Caco-2 (cell line): ENCODE measurements around the gene IP6K2. TPM values are rescaled to one million over a fixed set of nuclear protein-coding genes. Genes with fewer than 3 reads are reported as not detected.
A peak's percentile ranks its signal among the peaks of the same experiment; 100 is the strongest.

Experiments
- BruUV-seq: library from RNA; stranded (reverse); fragments of 400-500 nt; replicated peaks from 2 replicates; lab custom pipeline; 2021; lab: Mats Ljungman, UMichigan
- CTCF ChIA-PET: fragments of 300-600 bp; sonication (Branson Sonifier 250); formaldehyde crosslinking; loops from one replicate; lab custom pipeline; 2022; ENCODE audit warnings: antibody characterized with exemption; lab: Charles Lee
- POLR2A ChIA-PET: fragments of 300-600 bp; sonication (Branson Sonifier 250); formaldehyde crosslinking; loops from one replicate; lab custom pipeline; 2022; ENCODE audit warnings: antibody characterized with exemption; lab: Charles Lee
- DNase-seq, 2 experiments: peaks; one replicate each; pipeline versions ENCODE4 v3.0.0 to v3.0.0-alpha.2; 2020 to 2022
- H3K27me3 ChIP-seq: replicated peaks from 2 replicates; pipeline ENCODE4 v1.6.0; 2011; ENCODE audit warnings: low read length; ENCODE audit not compliant: control insufficient read depth, insufficient read depth
- H3K36me3 ChIP-seq: 2 replicates; pipeline ENCODE4 v1.5.1; 2011; ENCODE audit warnings: low read length; ENCODE audit not compliant: control insufficient read depth, insufficient read depth
- H3K4me1 ChIP-seq: fragments of 250-450 bp; sonication (Bioruptor Pico); 2 replicates; pipeline ENCODE4 v1.5.1; 2020; ENCODE audit warnings: mild to moderate bottlenecking
- H3K4me3 ChIP-seq: 2 replicates; pipeline ENCODE4 v1.5.1; 2011; ENCODE audit warnings: low read depth, mild to moderate bottlenecking, control low read depth, low read length
- H3K9me3 ChIP-seq: fragments of 250-450 bp; sonication (Bioruptor Pico); 2 replicates; pipeline ENCODE4 v1.5.1; 2020; ENCODE audit warnings: mild to moderate bottlenecking, moderate library complexity
- H3K27ac Mint-ChIP-seq: one replicate; pipeline ENCODE4 v1.8.0; 2022; ENCODE audit warnings: mixed read lengths; ENCODE audit not compliant: unreplicated experiment
- H3K27me3 Mint-ChIP-seq: one replicate; pipeline ENCODE4 v1.8.0; 2022; ENCODE audit warnings: mixed read lengths; ENCODE audit not compliant: insufficient read depth, unreplicated experiment
- H3K36me3 Mint-ChIP-seq: one replicate; pipeline ENCODE4 v1.8.0; 2022; ENCODE audit warnings: mild to moderate bottlenecking, mixed read lengths; ENCODE audit not compliant: insufficient read depth, unreplicated experiment
- H3K4me1 Mint-ChIP-seq: one replicate; pipeline ENCODE4 v1.8.0; 2022; ENCODE audit warnings: low read depth, mixed read lengths; ENCODE audit not compliant: unreplicated experiment
- H3K4me3 Mint-ChIP-seq: one replicate; pipeline ENCODE4 v1.8.0; 2022; ENCODE audit warnings: mild to moderate bottlenecking, moderate library complexity, mixed read lengths; ENCODE audit not compliant: unreplicated experiment
- H3K9me3 Mint-ChIP-seq: one replicate; pipeline ENCODE4 v1.8.0; 2022; ENCODE audit warnings: mixed read lengths; ENCODE audit not compliant: unreplicated experiment
- CTCF ChIP-seq, 2 experiments: fragments of 200-600 bp in 1 of 2; IDR thresholded peaks; 1 replicate in 1 of 2; 2 replicates in 1 of 2; pipeline versions ENCODE4 v1.5.1 to v1.8.0; 2011 to 2022; ENCODE audit warnings: antibody characterized with exemption in 1 of 2, control low read depth in 1 of 2, inconsistent platforms in 1 of 2, low read depth in 1 of 2, low read length in 1 of 2, mild to moderate bottlenecking in 1 of 2, moderate library complexity in 1 of 2; ENCODE audit not compliant: insufficient read depth in 1 of 2, severe bottlenecking in 1 of 2, unreplicated experiment in 1 of 2
- intact Hi-C: fragments of 100-400 bp; cut with micrococcal nuclease; formaldehyde crosslinking; loops from one replicate; pipeline ENCODE4 v1.10.0; 2022; ENCODE audit not compliant: unreplicated experiment
- total RNA-seq: library from RNA; stranded (reverse); gene quantifications from 2 replicates; pipeline ENCODE4 v1.2.3, GENCODE V29; 2022

Gene IP6K2
- total RNA-seq, 1 experiment from 2014 or later = 91.7 TPM

GRCh38 chr3:48690846-48691458 is 26.1 kb downstream of the IP6K2 start:
- no peak for DNase-seq
- CTCF ChIA-PET = interaction anchor here (0.6 kb wide), 1 partner anchor 1569 kb away, joined by 3 read pairs; no protein-coding TSS in a partner anchor
- intact Hi-C loops = no loop called here
- Mint-ChIP-seq H3K27me3 (no peaks in the 10 kb centered on the region), H3K4me3 (no peak overlapping the region), H3K36me3 (peaks cover 96% of the 10 kb centered on the region), H3K27ac (peak overlapping the region; percentile 50), H3K4me1 (peaks cover 7% of the 10 kb centered on the region), H3K9me3 (no peaks in the 10 kb centered on the region)
- no peak overlapping the region for H3K4me3 ChIP-seq
- POLR2A ChIA-PET = interaction anchor here (0.7 kb wide), 1 partner anchor 1142 kb away, joined by 11 read pairs; no protein-coding TSS in a partner anchor
- no peaks in the 10 kb centered on the region for H3K9me3 ChIP-seq
- H3K27me3 ChIP-seq = no peaks in the 10 kb centered on the region
- H3K36me3 ChIP-seq = peaks cover 11% of the 10 kb centered on the region
- TF ChIP-seq CTCF (IDR thresholded peaks at IDR 0.05; ENCODE audit: insufficient read depth in 1 of 2, low read depth in 1 of 2, low read length in 1 of 2, severe bottlenecking in 1 of 2, unreplicated experiment in 1 of 2) = no peak
- no peaks in the 10 kb centered on the region for H3K4me1 ChIP-seq
- no TSS peak for BruUV-seq

GRCh38 chr3:48689384-48689783 is 27.6 kb downstream of the IP6K2 start:
- Histone ChIP-seq H3K4me3 (no peak overlapping the region), H3K9me3 (no peaks in the 10 kb centered on the region), H3K4me1 (peaks cover 5% of the 10 kb centered on the region), H3K36me3 (peaks cover 9% of the 10 kb centered on the region), H3K27me3 (no peaks in the 10 kb centered on the region)
- ChIA-PET CTCF (no interaction called here), POLR2A (no interaction called here)
- intact Hi-C loops = loop anchor here (10.0 kb wide), 1 partner anchor 265 kb away; no protein-coding TSS in a partner anchor
- Mint-ChIP-seq H3K4me1 (peaks cover 5% of the 10 kb centered on the region), H3K27ac (no peak overlapping the region), H3K4me3 (no peak overlapping the region), H3K9me3 (no peaks in the 10 kb centered on the region), H3K27me3 (no peaks in the 10 kb centered on the region), H3K36me3 (peaks cover 99% of the 10 kb centered on the region)
- TF ChIP-seq CTCF (IDR thresholded peaks at IDR 0.05; ENCODE audit: insufficient read depth in 1 of 2, low read depth in 1 of 2, low read length in 1 of 2, severe bottlenecking in 1 of 2, unreplicated experiment in 1 of 2) = no peak
- BruUV-seq = no TSS peak
- DNase-seq = no peak

DNA sequence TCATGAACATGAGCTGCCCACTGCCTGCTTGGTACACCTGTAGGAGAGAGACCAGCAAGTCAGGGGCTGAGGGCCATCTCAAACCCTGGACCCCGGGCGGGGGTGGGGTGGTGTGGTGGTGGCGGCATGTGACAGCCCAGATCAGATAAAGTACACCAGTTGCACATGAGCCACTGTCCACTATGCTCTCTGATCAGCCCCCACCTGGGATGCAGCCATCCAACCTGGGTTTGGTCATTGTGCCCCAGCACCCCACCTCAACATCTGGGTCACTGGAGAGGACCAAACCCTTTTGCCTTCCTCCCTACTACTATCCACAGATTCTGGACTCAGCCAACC is 28.3 kb downstream of the IP6K2 start:
- ChIA-PET POLR2A (no interaction called here), CTCF (interaction anchor here (1.4 kb wide), 1 partner anchor 24 kb away, joined by 5 read pairs; no protein-coding TSS in a partner anchor)
- no peak for TF ChIP-seq CTCF (IDR thresholded peaks at IDR 0.05; ENCODE audit: insufficient read depth in 1 of 2, low read depth in 1 of 2, low read length in 1 of 2, severe bottlenecking in 1 of 2, unreplicated experiment in 1 of 2)
- no TSS peak for BruUV-seq
- intact Hi-C loops = loop anchor here (10.0 kb wide), 1 partner anchor 266 kb away; no protein-coding TSS in a partner anchor
- Histone ChIP-seq H3K9me3 (no peaks in the 10 kb centered on the region), H3K27me3 (no peaks in the 10 kb centered on the region), H3K4me3 (no peak overlapping the region), H3K36me3 (peaks cover 7% of the 10 kb centered on the region), H3K4me1 (peaks cover 7% of the 10 kb centered on the region)
- H3K27ac Mint-ChIP-seq = no peak overlapping the region
- no peak overlapping the region for H3K4me3 Mint-ChIP-seq
- no peaks in the 10 kb centered on the region for H3K27me3 Mint-ChIP-seq
- DNase-seq = no peak
- no peaks in the 10 kb centered on the region for H3K9me3 Mint-ChIP-seq
- H3K4me1 Mint-ChIP-seq = peaks cover 12% of the 10 kb centered on the region
- peaks cover 92% of the 10 kb centered on the region for H3K36me3 Mint-ChIP-seq
